ENCODE results near the gene GCLM. TPM values are rescaled to one million over a fixed set of nuclear protein-coding genes. Genes with fewer than 3 reads are reported as not detected.
A peak's percentile ranks its signal among the peaks of the same experiment; 100 is the strongest.
"Not testable (repeated sequence)": the region's sequence is repeated elsewhere in the genome, so short reads cannot be mapped to it uniquely, and the experiment has no call there.

Gene GCLM
- total RNA-seq, 1 donor from 2014 or later = 9.4 TPM

DNA sequence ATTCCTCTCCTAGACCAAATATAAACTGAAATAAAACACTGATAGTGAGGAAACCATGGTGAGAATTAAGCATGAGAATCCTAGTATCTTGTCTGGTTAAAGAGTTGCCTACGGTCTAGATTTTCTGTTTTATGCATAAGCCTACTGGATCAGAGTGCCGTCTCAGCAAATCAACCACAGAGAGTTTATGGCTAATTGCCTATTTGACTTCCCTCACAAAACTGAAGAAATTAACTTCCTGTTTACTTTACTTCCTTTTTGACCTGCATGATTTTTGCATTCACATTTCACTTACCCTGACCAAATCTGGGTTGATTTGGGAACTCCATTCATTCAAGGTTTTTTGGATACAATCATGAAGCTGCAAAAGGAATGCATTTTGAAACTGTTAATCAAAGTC is 5.0 kb downstream of the GCLM start:
- intact Hi-C loops (cut with DNase I) = no loop called here
- DNase-seq (ENCODE audit: missing footprints) (no peak), ATAC-seq (no peak)

DNA sequence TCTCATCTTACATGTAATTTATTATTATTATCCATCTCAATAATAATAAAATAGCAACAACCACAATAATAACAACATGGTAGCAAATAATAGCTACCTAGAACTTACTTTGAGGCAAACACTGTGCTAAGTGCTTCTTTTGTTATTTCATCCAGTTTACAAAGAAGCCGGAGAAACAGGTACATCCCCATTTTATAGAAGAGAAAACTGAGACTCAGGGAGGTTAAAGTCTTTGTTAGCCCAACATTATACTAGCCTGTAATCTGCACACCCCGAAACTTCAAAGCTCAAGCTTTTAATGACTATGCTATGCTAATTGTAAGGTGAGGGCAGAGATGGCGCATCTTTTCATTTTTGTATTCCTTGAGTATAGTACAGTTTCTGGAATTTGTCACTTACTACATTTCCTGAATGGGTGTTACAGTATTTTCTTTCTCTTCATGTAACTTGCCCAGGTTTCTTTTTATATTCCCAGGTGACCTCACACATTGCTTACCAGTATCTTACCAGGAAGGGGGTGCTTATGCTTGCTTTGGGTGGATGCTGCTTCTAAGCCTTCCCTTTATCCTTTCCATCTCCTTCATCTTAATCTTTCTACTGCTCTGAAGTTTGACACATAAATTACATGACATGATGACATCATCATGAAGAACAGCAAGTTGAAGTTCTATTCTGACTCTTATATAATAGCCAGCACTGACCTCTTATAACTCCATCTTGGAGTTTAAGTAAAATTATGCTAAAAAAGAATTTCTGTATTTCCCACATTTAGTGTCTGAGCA is 8.3 kb downstream of the GCLM start:
- intact Hi-C loops (cut with DNase I) = no loop called here
- DNase-seq (ENCODE audit: missing footprints) (no peak), ATAC-seq (no peak)

DNA sequence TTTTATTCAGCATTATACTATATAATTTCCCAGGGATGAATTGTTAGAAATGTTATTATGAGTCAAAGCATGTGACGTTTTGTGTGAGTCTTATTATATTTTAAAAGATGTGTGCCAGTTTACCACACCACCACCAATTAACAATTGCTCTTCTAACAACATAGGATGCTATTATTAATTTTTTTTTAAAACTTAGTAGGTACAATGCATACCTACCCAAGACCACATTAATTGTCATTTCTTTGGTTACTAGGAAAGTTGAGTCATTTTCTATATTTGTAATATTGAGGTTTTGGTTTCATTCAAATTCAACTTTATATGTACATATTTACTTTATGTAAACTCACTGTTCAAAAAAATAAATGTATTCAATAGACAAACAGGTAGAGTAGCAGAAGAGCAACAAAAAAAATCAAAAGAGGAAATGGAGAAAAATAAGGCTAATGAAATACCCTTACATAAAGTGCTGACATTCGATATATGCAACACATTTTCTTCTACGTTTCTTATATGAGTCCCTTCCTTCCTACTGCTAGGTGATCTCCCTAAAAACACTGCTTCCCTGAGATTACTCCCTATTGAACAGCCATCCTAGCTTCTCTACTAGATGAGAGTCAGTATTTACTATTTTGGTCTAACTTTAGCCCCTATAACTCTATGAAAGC is 9.6 kb downstream of the GCLM start:
- intact Hi-C loops (cut with DNase I) = no loop called here
- ATAC-seq (no peak), DNase-seq (ENCODE audit: missing footprints) (no peak)

DNA sequence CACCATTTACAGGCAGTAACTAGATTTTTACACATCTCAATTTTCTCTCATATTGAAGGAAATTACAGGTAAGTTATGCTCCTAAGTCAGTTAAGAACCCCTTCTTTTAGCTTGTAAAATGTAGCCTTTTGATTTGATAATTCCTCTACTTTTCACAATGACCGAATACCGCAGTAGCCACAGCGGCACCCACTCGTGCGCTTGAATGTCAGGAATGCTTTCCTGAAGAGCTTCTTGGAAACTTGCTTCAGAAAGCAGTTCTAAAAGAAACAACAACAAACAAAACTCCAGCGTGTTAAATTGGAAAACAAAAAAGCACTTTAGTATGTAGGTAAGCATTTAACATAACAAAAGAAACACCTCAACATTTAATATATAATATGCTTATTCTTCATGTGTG is 20.3 kb downstream of the GCLM start:
- intact Hi-C loops (cut with DNase I) = no loop called here
- ATAC-seq = no peak
- DNase-seq (ENCODE audit: missing footprints) = no peak

DNA sequence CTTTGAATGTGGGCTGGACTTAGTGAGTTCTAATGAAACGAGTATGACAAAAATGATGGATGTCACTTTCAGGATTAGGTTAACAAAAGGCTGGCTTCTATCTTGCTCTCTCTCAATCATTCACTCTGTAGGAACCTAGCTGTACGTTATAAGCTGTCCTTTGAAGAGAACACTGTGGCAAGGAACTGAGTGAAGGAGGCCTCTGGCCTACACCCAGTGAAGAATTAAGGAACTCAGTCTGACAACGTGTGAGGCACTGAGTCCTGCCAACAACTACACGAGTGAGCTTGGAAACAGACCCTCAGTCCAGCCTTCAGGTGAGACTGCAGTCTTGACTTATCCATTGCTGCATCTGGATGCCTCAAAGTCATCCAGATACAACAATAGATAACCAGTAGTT is 27.0 kb downstream of the GCLM start:
- intact Hi-C loops (cut with DNase I) = no loop called here
- ATAC-seq (no peak), DNase-seq (ENCODE audit: missing footprints) (no peak)

DNA sequence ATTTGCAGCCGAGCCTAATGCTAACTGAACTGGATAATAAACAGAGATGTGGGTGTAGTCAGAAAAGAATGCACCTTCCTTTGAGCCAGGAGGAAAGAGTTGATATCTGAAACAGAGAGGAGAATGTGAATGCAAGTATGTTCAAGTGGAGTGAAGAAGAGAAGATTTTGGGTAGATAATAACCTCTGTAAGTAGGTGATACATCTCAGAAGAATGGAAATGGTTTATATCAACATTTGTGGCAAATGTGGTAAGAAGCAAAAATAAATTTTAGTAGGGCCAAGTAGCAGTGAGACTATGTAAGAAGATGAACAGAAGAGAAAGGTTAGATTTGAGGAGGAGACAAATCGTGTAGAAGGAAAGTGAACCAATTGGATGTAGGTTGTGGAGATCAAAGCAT is 28.5 kb downstream of the GCLM start:
- intact Hi-C loops (cut with DNase I) = no loop called here
- ATAC-seq = no peak
- no peak for DNase-seq (ENCODE audit: missing footprints)

DNA sequence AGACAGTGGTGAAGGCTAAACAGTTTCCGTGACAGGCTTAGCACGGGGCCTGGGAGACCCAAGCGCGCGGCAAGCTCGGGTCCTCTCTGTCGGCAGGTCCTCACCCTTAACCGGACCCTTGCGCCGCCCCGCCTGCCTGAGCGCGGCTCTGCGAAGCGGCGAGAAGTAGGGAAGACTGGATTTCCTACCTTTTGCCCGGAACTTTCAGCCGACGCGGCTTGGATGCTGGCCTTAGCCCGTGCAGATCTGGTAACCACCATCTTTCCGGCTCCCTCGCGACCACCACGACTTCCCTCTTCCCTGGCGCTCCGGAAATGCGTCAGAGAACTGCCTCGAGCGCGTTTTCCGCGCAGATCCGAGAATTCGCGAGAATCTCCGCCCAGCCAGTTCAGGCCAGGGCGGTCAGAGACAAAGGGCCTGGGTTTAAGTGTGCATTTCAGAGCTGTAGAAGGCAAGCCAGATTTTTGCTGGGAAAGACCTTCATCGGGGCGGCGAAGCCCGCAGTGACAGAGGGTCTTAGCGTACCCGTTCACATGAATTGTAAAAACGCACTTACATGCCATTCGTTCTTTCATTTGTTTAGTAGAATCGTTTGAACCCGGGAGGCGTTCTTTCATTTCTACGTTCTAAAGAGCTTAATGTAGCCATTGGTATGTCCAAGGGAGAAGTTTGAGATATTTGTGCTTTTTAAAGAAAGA is 30.2 kb downstream of the GCLM start, which contains the start of gene DNTTIP2:
Gene DNTTIP2 (minus strand): TSS at position 318 of the 698 bp plus-strand sequence. CDS start 58 bp downstream, at position 260.
- intact Hi-C loops (cut with DNase I) = no loop called here
- ATAC-seq (peak; percentile 99), DNase-seq (ENCODE audit: missing footprints) (peak; percentile 96)

DNA sequence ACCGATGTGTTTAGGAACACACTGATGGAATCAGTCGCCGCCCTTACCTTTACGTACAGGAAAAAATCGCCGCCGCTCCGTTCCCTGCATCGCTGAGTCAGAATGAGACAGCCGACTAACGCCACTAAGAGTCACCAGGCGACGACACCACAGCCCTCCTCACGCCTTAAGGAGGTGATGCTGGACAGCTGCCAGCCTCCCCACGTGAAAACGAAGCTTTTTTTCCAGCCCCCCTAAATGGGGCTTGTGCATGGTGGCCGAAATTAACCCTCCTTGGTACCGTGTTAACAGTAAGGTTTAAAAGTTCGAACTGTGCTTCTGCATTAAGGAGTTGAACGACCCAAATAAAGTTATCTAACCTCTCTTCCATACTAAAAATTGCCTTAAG is 30.7 kb downstream of the GCLM start:
- DNase-seq (ENCODE audit: missing footprints) = peak; percentile 83
- peak; percentile 11 for ATAC-seq
- intact Hi-C loops (cut with DNase I) = no loop called here

DNA sequence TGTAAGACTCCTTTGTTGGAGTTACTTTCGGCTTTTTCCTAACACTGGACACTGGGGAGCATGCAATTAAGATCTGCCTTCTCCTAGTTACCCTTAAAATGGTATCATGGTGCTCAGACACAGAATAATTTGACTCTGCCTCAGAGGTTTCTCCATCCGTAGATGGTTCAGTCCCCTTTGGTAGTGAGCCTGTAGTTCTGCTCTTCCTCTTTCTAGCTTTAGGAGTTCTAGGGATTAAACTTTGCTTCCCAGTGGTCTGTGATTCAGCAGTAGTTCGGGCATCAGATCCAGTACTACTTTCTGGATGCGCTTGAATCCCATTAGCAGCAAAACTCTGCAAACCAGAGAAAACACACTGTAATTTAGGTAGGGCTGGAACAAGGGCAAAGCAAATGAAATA is 31.7 kb downstream of the GCLM start:
- DNase-seq (ENCODE audit: missing footprints) = no peak
- ATAC-seq = no peak
- intact Hi-C loops (cut with DNase I) = no loop called here

DNA sequence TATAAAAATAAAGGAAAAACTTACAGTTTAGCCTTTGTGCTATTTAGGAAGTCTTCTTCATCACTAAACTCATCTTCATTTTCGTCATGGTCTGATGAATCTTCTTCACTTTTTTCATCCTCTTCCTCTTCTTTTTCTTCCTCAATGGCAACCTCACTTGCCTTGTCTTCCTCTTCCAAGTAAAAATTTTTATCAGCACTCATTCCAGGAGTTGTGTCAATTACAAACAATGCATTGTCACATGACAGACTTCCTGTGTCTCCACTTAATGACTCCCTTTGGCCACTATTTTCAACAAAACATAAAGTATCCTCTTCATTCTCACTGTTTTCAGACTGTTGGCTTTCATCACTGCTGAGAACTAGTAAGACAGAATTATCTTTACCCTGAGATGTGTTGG is 33.0 kb downstream of the GCLM start:
- intact Hi-C loops (cut with DNase I) = no loop called here
- ATAC-seq (no peak), DNase-seq (ENCODE audit: missing footprints) (no peak)

DNA sequence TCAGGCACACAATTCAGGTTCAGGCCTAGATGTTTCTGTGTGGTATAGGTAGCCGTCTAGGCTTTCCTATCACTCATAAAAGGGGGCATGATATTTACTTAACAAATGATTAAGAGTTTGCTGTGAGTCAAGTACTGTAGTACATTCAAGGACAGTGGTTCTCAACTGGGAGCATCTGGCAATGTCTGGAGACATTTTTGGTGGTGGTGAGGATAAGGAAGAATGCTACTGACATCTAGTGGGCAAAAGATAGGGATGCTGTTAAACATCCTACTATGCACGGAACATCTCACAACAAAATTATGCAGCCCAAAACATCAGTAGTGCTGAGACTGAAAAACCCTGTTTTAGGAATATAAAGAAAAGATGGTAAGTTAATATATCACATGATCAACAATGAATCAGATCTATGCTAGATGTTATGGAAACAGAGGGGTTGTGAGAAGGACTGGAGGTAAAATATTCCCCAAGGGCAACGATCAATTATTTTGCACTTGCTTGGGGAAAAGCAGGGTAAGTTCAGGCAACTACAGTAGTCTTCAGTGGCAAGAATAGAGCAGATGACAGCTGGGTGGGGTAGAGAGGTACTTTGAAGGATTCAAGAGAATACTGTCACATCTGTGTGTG is 35.1 kb downstream of the GCLM start:
- ATAC-seq (no peak), DNase-seq (ENCODE audit: missing footprints) (no peak)
- intact Hi-C loops (cut with DNase I) = no loop called here

DNA sequence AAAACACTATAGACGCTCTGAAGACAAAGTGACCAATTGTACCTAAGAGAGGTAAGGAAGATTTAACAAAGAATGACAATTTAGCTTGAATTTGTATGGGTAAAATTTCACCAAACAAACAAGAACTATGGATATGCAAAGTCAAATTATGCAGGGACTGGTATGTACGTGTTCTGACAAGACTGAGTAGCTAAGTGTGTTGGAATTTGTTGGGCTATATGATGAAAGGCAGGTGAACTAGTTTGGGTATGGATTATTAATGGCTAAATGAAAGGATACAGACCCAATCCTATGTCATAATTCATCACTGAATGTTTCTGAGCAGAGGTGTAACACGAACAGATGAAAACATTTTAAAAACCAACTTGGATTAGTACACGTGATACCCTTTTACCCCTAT is 37.9 kb downstream of the GCLM start:
- ATAC-seq = no peak
- no peak for DNase-seq (ENCODE audit: missing footprints)
- intact Hi-C loops (cut with DNase I) = no loop called here

DNA sequence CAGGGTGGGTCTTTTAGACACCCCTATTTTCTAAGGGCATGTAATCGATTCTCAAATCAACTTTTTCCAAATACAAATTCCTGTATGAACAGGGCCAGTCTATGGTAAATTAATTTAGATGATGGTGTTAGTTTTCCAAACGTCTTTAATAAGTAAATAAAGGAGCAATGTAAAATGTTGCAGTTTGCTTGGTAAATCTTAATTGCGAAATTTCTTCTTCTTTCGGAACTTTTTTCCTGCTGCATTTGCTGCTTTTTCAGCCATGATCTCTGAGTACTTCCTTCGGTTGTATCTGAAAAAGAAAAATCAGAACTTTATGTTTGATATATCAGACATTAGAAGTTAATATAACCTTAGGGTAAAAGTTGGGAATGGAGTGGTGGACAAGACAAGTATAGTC is 39.6 kb downstream of the GCLM start:
- DNase-seq (ENCODE audit: missing footprints) = no peak
- intact Hi-C loops (cut with DNase I) = no loop called here
- no peak for ATAC-seq

DNA sequence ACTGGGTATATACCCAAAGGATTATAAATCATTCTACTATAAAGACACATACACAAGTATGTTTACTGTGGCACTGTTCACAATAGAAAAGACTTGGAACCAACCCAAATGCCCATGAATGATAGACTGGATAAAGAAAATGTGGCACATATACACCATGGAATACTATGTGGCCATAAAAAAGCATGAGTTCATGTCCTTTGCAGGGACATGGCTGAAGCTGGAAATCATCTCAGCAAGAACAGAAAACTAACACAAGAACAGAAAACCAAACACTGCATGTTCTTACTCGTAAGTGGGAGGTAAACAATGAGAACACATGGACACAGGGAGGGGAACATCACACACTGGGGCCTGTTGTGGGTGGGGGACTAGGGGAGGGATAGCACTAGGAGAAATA is 40.7 kb downstream of the GCLM start:
- DNase-seq (ENCODE audit: missing footprints); ATAC-seq; intact Hi-C loops (cut with DNase I): not testable (repeated sequence)

DNA sequence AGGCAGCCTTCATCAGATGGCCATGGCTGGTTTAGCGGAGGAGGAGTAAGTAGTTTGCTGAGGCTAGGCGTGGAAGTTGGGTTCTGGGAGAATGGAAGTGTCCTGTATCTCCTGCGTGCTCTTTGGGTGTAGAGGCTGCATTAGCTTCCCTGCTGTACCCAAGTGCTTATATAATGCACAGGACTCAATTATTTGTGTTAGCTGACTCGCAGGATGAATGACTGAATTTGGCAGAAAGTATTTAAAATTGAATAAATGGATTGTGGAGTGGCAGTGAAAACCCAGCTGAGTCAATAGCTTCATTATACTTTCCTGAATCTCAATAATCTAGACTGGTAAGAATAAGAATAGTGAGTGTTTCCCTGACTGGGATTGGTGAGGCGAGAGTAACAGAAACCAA is 44.0 kb downstream of the GCLM start:
- no peak for DNase-seq (ENCODE audit: missing footprints)
- ATAC-seq = no peak
- intact Hi-C loops (cut with DNase I) = no loop called here

DNA sequence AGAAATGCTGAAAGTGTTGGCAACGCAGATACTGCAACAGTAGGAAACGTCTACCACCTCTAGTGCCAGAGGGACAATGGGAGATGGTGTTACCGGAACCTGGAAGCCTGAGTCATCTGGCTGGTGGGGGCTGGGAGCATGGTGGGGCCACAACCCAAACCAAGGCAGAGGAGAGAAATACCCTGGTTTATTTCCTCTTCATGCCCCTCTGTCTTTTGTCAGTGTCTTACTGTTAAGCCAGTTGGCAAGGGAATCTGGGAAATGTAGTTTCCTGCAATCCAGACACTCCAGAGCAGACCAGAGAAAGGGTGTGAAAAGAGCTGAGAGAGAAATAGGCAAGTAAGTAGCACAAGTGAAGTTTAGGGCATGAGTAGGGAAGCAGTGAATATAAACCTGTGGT is 45.1 kb downstream of the GCLM start:
- no peak for DNase-seq (ENCODE audit: missing footprints)
- intact Hi-C loops (cut with DNase I) = no loop called here

DNA sequence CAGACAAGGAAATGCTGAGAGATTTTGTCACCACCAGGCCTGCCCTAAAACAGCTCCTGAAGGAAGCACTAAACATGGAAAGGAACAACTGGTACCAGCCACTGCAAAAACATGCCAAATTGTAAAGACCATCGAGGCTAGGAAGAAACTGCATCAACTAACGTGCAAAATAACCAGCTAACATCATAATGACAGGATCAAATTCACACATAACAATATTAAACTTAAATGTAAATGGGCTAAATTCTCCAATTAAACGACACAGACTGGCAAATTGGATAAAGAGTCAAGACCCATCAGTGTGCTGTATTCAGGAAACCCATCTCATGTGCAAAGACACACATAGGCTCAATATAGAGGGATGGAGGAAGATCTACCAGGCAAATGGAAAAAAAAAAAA is 51.6 kb downstream of the GCLM start:
- DNase-seq (ENCODE audit: missing footprints); ATAC-seq; intact Hi-C loops (cut with DNase I): not testable (repeated sequence)

More for the DNA sequence above, 45.1 kb downstream of the GCLM start:
- no peak for ATAC-seq

DNA sequence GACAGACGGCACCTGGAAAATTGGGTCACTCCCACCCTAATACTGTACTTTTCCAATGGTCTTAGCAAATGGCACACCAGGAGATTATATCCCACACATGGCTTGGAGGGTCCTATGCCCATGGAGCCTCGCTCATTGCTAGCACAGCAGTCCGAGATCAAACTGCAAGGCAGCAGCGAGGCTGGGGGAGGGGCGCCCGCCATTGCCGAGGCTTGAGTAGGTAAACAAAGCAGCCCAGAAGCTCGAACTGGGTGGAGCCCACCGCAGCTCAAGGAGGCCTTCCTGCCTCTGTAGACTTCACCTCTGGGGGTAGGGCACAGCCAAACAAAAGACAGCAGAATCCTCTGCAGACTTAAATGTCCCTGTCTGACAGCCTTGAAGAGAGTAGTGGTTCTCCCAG is 53.2 kb downstream of the GCLM start:
- intact Hi-C loops (cut with DNase I); ATAC-seq; DNase-seq (ENCODE audit: missing footprints): not testable (repeated sequence)

DNA sequence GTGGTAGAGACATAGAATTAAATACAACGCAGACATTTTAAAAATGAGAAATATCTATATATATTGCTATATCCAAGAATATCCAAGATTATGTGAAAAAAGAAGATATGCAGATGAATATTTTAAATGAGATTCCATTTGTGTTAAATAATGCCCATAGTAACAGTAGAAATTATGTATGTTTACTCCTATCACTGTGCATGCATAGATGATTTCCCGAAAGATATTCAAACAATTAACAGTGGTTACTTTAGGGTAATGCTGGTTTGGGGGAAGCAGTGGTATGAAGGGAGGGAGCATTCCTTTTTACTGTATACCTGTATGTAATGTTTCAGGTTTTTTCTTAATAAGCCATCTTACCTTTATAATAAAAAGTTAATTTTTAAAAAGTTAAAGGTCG is 55.3 kb downstream of the GCLM start:
- intact Hi-C loops (cut with DNase I) = no loop called here
- ATAC-seq (no peak), DNase-seq (ENCODE audit: missing footprints) (no peak)
